HepG2 (cell line): ENCODE measurements around the gene DSCAM. TPM values are rescaled to one million over a fixed set of nuclear protein-coding genes. Genes with fewer than 3 reads are reported as not detected.

Experiments used
- ATAC-seq: fragments of 200-7000 bp; cut with Tn5 transposase; 3 replicates; pipeline ENCODE4 v1.9.1; 2020; ENCODE audit warnings: mild to moderate bottlenecking, moderate library complexity
- BruUV-seq: library from RNA; stranded (reverse); fragments of 400-500 nt; replicated peaks from 2 replicates; lab custom pipeline; 2021; lab: Mats Ljungman, UMichigan
- CTCF ChIA-PET: fragments of 300-600 bp; formaldehyde crosslinking; extraction: SDS; loops from one replicate; lab custom pipeline; 2021; ENCODE audit warnings: low total read pairs, inconsistent platforms, low intra/inter-chr PET ratio; lab: Yijun Ruan, JAX
- POLR2A ChIA-PET: fragments of 350-600 bp; sonication (Branson Sonifier 250); formaldehyde crosslinking; loops from one replicate; lab custom pipeline; 2020; ENCODE audit warnings: antibody characterized with exemption, inconsistent platforms; lab: Yijun Ruan, JAX
- DNase-seq: peaks from one replicate; pipeline ENCODE4 v3.0.0-alpha.2; 2015; ENCODE audit warnings: low spot score
- FAIRE-seq: peaks from 3 replicates; lab custom pipeline; 2011; peaks lifted over from hg19 to GRCh38; lab: Jason Lieb, UNC
- H2AFZ ChIP-seq: one replicate; pipeline ENCODE4 v1.6.1; 2011; ENCODE audit warnings: low read length, inconsistent platforms
- H3K27ac ChIP-seq: fragments of 300-600 bp; 3 replicates; pipeline ENCODE4 v1.8.0; 2011; ENCODE audit warnings: mixed run types, mild to moderate bottlenecking, mixed read lengths, low read length, inconsistent platforms; ENCODE audit not compliant: insufficient read depth; ENCODE audit errors: extremely low read length
- H3K27me3 ChIP-seq, 2 experiments: fragments of 200-600 bp in 1 of 2; 2 replicates in 1 of 2; 3 replicates in 1 of 2; pipeline versions ENCODE4 v1.6.0 to v1.8.0; 2011; ENCODE audit warnings: low read length in 2 of 2, mild to moderate bottlenecking in 2 of 2, moderate library complexity in 2 of 2, inconsistent platforms in 1 of 2; ENCODE audit not compliant: insufficient read depth in 2 of 2, control insufficient read depth in 1 of 2
- H3K36me3 ChIP-seq, 2 experiments: fragments of 200-600 bp in 1 of 2; replicated peaks in 1 of 2; 2 replicates in 1 of 2; 3 replicates in 1 of 2; pipeline versions ENCODE4 v1.5.1 to v1.8.0; 2011; ENCODE audit warnings: low read length in 2 of 2, inconsistent platforms in 1 of 2; ENCODE audit not compliant: insufficient read depth in 2 of 2, control insufficient read depth in 1 of 2
- H3K4me1 ChIP-seq: 2 replicates; pipeline ENCODE4 v1.5.1; 2012; ENCODE audit warnings: low read length, inconsistent platforms; ENCODE audit not compliant: insufficient read depth
- H3K4me2 ChIP-seq: 2 replicates; pipeline ENCODE4 v1.6.0; 2011; ENCODE audit warnings: low read depth, low read length, inconsistent platforms
- H3K4me3 ChIP-seq, 3 experiments: fragments of 200-600 bp in 1 of 3; sonication (generic), shearing (Covaris generic) in 1 of 3; replicated peaks in 1 of 3; 2 replicates each; pipeline ENCODE4 v1.5.1; 2011 to 2016; ENCODE audit warnings: low read length in 3 of 3, inconsistent platforms in 2 of 3, low read depth in 2 of 3, mild to moderate bottlenecking in 2 of 3, control low read depth in 1 of 3, mixed read lengths in 1 of 3; ENCODE audit not compliant: insufficient read depth in 1 of 3
- H3K79me2 ChIP-seq: one replicate; pipeline ENCODE4 v1.6.1; 2011; ENCODE audit warnings: low read length, inconsistent platforms; ENCODE audit not compliant: insufficient read depth
- H3K9ac ChIP-seq: 2 replicates; pipeline ENCODE4 v1.6.0; 2011; ENCODE audit warnings: mild to moderate bottlenecking, low read depth, low read length, inconsistent platforms; ENCODE audit not compliant: insufficient read depth
- H3K9me3 ChIP-seq: 2 replicates; pipeline ENCODE4 v1.5.1; 2012; ENCODE audit warnings: mild to moderate bottlenecking, low read length
- H4K20me1 ChIP-seq: 2 replicates; pipeline ENCODE4 v1.6.0; 2011; ENCODE audit warnings: inconsistent platforms, mild to moderate bottlenecking, low read length, moderate library complexity; ENCODE audit not compliant: insufficient read depth
- CEBPG ChIP-seq: IDR thresholded peaks from 2 replicates; pipeline ENCODE4 v1.6.1; 2016
- ELF4 ChIP-seq: sonication (generic); formaldehyde crosslinking; IDR thresholded peaks from 2 replicates; pipeline ENCODE4 v1.5.0; 2020; ENCODE audit warnings: missing genetic modification reagents, mild to moderate bottlenecking, moderate library complexity, borderline replicate concordance
- JUNB ChIP-seq: sonication (generic); formaldehyde crosslinking; IDR thresholded peaks from 2 replicates; pipeline ENCODE4 v1.8.0; 2022; ENCODE audit warnings: missing genetic modification reagents, mild to moderate bottlenecking, borderline replicate concordance
- NFYC ChIP-seq: IDR thresholded peaks from 2 replicates; pipeline ENCODE4 v1.6.1; 2016; ENCODE audit warnings: missing genetic modification reagents, missing compliant biosample characterization
- PAWR ChIP-seq: sonication (generic); formaldehyde crosslinking; IDR thresholded peaks from 2 replicates; pipeline ENCODE4 v1.4.0; 2020; ENCODE audit warnings: missing genetic modification reagents, mild to moderate bottlenecking, borderline replicate concordance
- SCMH1 ChIP-seq: sonication (generic); formaldehyde crosslinking; IDR thresholded peaks from 2 replicates; pipeline ENCODE4 v1.9.0; 2021; ENCODE audit warnings: missing genetic modification reagents, mild to moderate bottlenecking, borderline replicate concordance
- TOE1 ChIP-seq: sonication (generic); formaldehyde crosslinking; IDR thresholded peaks from 2 replicates; pipeline ENCODE4 v1.4.0; 2020; ENCODE audit warnings: mild to moderate bottlenecking, missing genetic modification reagents
- TP53 ChIP-seq: sonication (generic); formaldehyde crosslinking; conservative IDR thresholded peaks from 2 replicates; pipeline ENCODE4 v1.4.0; 2020; ENCODE audit warnings: missing genetic modification reagents
- YEATS2 ChIP-seq: sonication (generic); formaldehyde crosslinking; IDR thresholded peaks from 2 replicates; pipeline ENCODE4 v1.4.0; 2020; ENCODE audit warnings: missing genetic modification reagents, borderline replicate concordance
- ZBTB20 ChIP-seq: sonication (generic); formaldehyde crosslinking; IDR thresholded peaks from 2 replicates; pipeline ENCODE4 v1.8.1; 2023; ENCODE audit warnings: missing genetic modification reagents, low read depth, mild to moderate bottlenecking, borderline replicate concordance
- ZBTB4 ChIP-seq: sonication (generic); formaldehyde crosslinking; IDR thresholded peaks from 2 replicates; pipeline ENCODE4 v1.4.0; 2020; ENCODE audit warnings: missing genetic modification reagents, mild to moderate bottlenecking, borderline replicate concordance
- ZNF207 ChIP-seq: fragments of 450-650 bp; IDR thresholded peaks from 2 replicates; pipeline ENCODE4 v1.6.1; 2016; ENCODE audit warnings: antibody characterized with exemption, borderline replicate concordance
- ZNF432 ChIP-seq: sonication (generic); formaldehyde crosslinking; IDR thresholded peaks from 2 replicates; pipeline ENCODE4 v1.5.0; 2020; ENCODE audit warnings: missing genetic modification reagents, mild to moderate bottlenecking, borderline replicate concordance
- ZNF44 ChIP-seq: sonication (generic); formaldehyde crosslinking; IDR thresholded peaks from 2 replicates; pipeline ENCODE4 v1.5.1; 2020; ENCODE audit warnings: mild to moderate bottlenecking, missing genetic modification reagents
- ZNF543 ChIP-seq: sonication (generic); formaldehyde crosslinking; IDR thresholded peaks from 2 replicates; pipeline ENCODE4 v1.4.0; 2020; ENCODE audit warnings: mild to moderate bottlenecking, missing genetic modification reagents
- ZNF772 ChIP-seq: sonication (generic); formaldehyde crosslinking; IDR thresholded peaks from 2 replicates; pipeline ENCODE4 v1.5.0; 2020; ENCODE audit warnings: mild to moderate bottlenecking, missing genetic modification reagents
- ZNF883 ChIP-seq: sonication (generic); formaldehyde crosslinking; IDR thresholded peaks from 2 replicates; pipeline ENCODE4 v1.5.1; 2020; ENCODE audit warnings: mild to moderate bottlenecking, missing genetic modification reagents; ENCODE audit errors: not compliant biosample characterization
- WGBS: methylation state at CpG from one replicate; pipeline ENCODE4 v1.1.6; 2017; ENCODE audit warnings: low lambda C conversion rate; 5-methylcytosine and 5-hydroxymethylcytosine counted together
- in situ Hi-C: cut with HindIII; loops from 2 replicates; pipeline ENCODE4 v1.10.0; 2017; ENCODE audit warnings: low pct_unique_long_range_greater_than_20kb; ENCODE audit not compliant: extremely low pct_ligation_motif_present
- intact Hi-C: fragments of 100-400 bp; cut with micrococcal nuclease; formaldehyde crosslinking; loops from one replicate; pipeline ENCODE4 v1.10.0; 2022; ENCODE audit not compliant: unreplicated experiment
- polyA plus RNA-seq, 8 experiments: library from polyadenylated mRNA; depleted of rRNA in 3 of 8; stranded (reverse) in 7 of 8; unstranded in 1 of 8; fragments of >200 nt; fragmentation: Illumina TruSeq in 4 of 8; extraction: Trizol in 4 of 8; gene quantifications; 2 replicates each; pipeline versions ENCODE4 v1.2.1 to v1.2.3, GENCODE V29; 2011 to 2016; ENCODE audit warnings: low read depth in 4 of 8, missing spikeins in 1 of 8, mixed read lengths in 1 of 8; ENCODE audit not compliant: insufficient read depth in 1 of 8
- total RNA-seq, 5 experiments: library from RNA; depleted of rRNA; stranded (reverse); fragments of >200 nt; fragmentation: Illumina TruSeq; extraction: Trizol; gene quantifications; 2 replicates each; pipeline ENCODE4 v1.2.3, GENCODE V29; 2016; ENCODE audit warnings: low read depth in 1 of 5
- TF ChIP-seq, protein P1 (sequence below): sonication (generic); formaldehyde crosslinking; IDR thresholded peaks from 2 replicates; pipeline ENCODE4 v1.5.1; 2020; ENCODE audit warnings: mild to moderate bottlenecking, missing genetic modification reagents, borderline replicate concordance

The DSCAM gene
- total and polyA plus RNA-seq, 2 of the 13 experiments (the other 11 are each of a cell fraction or from before 2014, with no cell fraction given), result not detected

GRCh38 chr21:40186045-40186444 lies 660.9 kb downstream of the DSCAM start:
- intact Hi-C loops, result no loop called here
- CTCF ChIA-PET, result no interaction called here
- Histone ChIP-seq H3K4me2 (no peak overlapping the region), H4K20me1 (no peaks in the 10 kb centered on the region), H3K9ac (no peak overlapping the region), H2AFZ (no peak overlapping the region), H3K27me3 (no peaks in the 10 kb centered on the region; a peak in 1 of 5 replicates), H3K4me1 (no peaks in the 10 kb centered on the region), H3K4me3 (no peak overlapping the region), H3K79me2 (no peaks in the 10 kb centered on the region), H3K36me3 (no peaks in the 10 kb centered on the region), H3K27ac (no peak overlapping the region), H3K9me3 (peaks cover 93% of the 10 kb centered on the region)
- DNase-seq (no peak), FAIRE-seq (no peak), ATAC-seq (no peak)
- 4% methylated on average over 6 of the region's 6 CpGs for WGBS
- in situ Hi-C loops, result no loop called here
- POLR2A ChIA-PET, result no interaction called here
- BruUV-seq, result no TSS peak
- TF ChIP-seq ZNF772 (no peak), ZNF207 (no peak), JUNB (CRISPR knock-in tag) (no peak), PAWR (CRISPR knock-in tag) (no peak), SCMH1 (CRISPR knock-in tag) (no peak), ZNF44 (CRISPR knock-in tag) (no peak), NFYC (CRISPR knock-in tag) (no peak), TOE1 (CRISPR knock-in tag) (no peak), ELF4 (CRISPR knock-in tag) (no peak), CEBPG (CRISPR knock-in tag) (no peak), TP53 (CRISPR knock-in tag) (no peak), ZNF543 (no peak), ZNF883 (CRISPR knock-in tag) (no peak), ZBTB20 (CRISPR knock-in tag) (no peak), ZBTB4 (CRISPR knock-in tag) (no peak), YEATS2 (CRISPR knock-in tag) (no peak), ZNF432 (no peak)
- TF ChIP-seq, protein P1, sequence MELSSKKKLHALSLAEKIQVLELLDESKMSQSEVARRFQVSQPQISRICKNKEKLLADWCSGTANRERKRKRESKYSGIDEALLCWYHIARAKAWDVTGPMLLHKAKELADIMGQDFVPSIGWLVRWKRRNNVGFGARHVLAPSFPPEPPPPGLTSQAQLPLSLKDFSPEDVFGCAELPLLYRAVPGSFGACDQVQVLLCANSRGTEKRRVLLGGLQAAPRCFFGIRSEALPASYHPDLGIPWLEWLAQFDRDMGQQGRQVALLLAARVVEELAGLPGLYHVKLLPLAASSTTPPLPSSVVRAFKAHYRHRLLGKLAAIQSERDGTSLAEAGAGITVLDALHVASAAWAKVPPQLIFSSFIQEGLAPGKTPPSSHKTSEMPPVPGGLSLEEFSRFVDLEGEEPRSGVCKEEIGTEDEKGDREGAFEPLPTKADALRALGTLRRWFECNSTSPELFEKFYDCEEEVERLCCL, result no peak
